Right hindlimb (tissue), 1 donor: ENCODE results near the gene PRRX2.
"Not testable (repeated sequence)": the region's sequence is repeated elsewhere in the genome, so short reads cannot be mapped to it uniquely, and the experiment has no call there.

Source experiments
- DNase-seq: peaks from one replicate; pipeline ENCODE4 v3.0.0-alpha.2; 2018

Gene PRRX2

DNA sequence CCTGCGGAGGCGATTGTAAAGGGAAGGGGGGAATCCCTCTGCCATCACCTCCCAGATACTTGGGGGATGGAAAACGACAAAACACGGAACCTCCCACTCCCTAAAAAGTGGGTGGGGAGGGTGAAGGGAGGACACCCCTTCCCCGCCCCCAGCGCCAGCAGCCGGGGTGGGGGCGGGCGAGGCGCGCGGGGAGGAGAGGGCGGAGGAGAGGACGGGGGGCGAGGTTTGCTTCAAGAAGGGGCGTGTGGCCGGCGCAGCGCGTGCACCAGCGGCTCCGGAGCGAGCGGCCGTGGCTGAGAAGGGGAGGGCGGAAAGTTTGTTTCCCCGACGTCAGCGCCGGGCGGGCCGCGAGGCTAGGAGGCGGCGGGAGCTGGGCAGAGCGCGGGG, at the start of gene PRRX2:
PRRX2 (plus strand) TSS at position 259 of the 387 bp plus-strand sequence. CDS start 221 bp downstream, outside the sequence.
- peak; percentile 82 for DNase-seq

DNA sequence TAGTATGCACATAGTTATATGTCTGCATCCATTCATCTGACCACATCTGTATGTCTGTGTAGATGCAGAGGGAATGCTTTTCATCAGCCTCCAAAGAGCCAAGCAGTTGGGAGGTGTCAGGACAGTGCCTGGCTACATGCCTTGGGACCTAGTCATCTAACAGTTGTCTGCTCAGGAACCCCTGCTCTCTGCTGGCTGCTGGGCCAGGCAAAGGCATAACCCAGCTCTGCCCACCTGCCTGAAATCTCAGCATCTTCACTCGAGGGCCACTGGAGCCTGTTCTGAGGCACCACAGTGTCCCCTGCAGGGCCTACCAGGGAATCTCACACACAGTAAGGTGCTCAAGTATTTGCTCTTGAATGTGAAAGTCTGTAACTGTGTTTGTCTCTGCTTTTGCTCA, 48.3 kb upstream of the PRRX2 start:
- no peak for DNase-seq

DNA sequence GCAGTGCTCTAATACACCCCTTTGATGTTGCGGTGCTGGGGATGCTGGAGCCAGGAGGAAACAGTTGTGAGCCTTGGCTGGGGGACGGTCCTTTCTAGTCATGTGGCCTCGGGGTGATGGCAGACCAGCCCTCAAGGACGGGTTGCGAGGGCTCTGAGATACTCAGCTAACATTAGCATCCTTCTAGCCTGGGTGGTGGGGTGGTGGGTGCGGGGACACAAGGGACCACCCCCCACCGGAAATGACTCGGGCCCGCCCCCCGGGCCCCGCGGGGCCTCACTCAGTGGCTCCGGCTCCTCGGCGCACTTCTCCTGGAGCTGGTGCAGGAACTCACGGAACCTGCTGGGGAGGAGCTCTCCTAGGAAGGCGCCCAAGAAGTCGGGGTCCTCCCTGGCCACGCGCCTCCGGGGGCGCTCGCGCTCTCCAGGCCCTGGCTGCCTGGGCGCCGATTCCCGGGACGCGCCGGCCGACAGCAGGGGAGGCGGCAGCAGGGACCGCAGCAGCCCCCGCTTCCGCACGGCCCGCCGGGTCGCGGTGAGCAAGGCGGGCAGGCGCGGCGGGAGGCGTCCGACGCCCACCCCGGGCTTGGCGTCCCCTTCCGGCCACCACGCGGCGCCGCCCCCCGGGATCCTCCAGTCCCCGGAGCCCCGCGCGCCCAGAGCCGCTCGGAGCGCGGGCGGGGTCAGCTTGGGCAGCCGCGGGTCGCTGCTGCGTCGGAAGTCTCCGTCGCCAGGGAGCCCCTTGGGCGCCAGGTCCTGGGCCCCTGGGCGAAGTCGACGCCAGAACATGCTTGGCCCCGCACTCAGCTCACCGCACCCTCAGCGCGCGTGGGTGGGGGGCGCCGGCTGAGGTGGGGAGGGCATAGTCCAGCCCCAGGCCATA, 45.4 kb upstream of the PRRX2 start:
- DNase-seq = no peak

GRCh38 chr9:129620669-129621295, 44.7 kb upstream of the PRRX2 start, which contains the start of gene C9orf50:
TSS of gene C9orf50 (minus strand) at chr9:129621101. CDS start at chr9:129620574, 527 bp downstream.
- no peak for DNase-seq

DNA sequence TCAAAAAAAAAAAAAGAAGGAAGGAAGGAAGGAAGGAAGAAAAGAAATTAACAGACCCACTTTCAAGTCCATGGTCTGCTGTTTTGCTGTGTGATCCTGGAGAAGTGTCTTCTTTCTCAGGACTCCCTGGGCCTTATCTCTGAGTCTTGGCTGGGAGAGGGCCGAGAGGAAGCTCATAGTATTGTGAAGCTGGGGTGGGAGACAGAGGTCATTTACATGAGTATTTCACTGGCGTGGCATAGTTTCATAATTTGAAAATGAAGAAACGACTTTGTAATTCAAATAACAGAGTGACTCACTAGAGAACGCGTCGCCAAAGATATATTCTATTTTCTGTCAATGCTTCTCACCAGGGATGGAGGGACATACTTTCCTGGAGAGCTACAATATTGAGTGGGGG, 42.1 kb upstream of the PRRX2 start:
- no peak for DNase-seq

DNA sequence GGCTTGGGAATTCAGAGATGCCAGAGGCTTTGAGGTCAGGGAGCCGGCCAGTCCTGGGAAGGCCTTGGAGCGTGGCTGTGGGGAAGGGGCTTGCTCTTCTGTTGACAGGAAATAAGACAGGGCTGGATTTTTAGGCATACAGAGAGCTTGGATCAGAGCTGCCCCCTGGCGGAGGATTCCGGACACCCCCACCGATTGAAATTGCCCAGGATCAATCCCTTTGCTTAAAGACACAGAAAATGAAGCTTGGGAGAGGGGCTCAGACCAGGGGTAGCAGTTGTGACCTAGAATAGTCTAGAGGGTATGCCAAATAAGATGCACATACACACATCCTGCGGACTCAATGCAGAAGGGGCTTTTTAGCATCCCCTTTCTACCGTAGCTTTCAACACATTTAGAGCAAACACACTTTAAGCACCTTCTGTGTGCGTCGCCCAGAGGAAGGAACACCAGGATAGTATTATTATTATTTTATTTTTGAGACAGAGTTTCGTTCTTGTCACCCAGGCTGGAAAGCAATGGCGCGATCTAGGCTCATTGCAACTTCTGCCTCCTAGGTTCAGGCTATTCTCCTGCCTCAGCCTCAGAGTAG, 41.2 kb upstream of the PRRX2 start:
- peak; percentile 60 for DNase-seq

DNA sequence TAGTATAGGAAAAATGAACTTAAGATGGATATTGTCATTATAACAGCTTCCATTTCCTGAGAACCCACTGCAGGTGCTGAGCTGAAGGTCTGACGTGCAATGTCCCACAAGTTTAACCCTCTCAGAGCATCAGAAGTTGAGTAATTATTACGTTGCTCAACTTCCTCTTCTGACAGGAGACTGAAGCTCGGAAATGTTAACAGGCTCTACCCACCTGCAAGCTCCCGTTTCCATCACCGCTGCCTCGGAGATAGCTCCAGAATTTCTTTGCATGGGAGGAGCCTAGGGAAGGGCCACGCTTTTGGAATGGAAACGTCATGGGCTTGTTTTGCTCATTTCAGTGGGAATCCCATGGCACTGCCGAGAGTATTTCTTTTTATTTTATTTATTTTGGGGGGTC, 40.5 kb upstream of the PRRX2 start:
- no peak for DNase-seq

GRCh38 chr9:129626079-129626624, 39.3 kb upstream of the PRRX2 start, which contains the start of gene NTMT1:
TSS of gene NTMT1 (plus strand) at chr9:129626163. CDS start at chr9:129632704, 6,541 bp downstream.
- peak; percentile 91 for DNase-seq

- DNase-seq = no peak
Measured at GRCh38 chr9:129626625-129627284, 38.7 kb upstream of the PRRX2 start.

DNA sequence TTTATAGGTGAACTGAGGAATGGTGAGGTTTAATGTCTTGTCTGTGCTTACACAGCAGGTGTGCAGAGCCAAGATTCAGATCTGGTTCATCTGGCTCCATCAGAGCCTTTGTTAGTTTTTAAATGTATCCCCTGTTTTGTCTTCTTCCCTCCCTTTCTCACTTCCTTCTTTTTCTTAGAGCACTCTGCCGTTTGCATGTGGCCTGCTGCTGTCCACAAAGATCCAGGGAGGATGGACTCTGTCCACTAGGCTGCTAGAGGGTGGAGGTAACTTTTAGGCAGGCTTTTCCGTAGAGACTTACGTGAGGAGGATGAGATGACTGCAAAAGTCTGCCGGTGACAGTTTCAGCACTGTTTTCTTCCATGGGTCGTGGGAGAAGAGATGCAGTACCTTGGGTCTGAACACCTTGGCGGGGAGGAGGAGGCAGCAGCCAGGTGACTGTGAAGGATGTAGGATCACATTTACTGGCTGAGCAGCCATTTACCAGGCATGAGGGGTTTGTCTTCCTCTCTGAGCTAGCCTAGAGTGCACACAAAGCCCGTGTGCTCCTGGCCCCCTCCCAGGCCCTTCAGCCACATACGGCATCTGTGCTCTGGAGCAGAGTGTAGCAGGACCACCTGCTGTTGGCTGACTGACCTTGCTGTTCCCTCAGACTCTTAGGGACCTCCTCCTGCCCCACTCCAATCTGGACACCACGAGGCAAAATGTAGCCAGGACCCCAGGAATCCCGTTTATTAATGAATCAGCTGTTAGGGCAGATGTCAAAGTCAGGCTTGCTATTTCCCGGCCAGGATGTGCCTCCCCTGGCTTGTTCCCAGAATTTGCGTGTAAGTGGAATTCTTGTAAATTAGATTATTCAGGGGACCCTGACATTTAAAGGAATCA, 37.6 kb upstream of the PRRX2 start:
- DNase-seq = no peak

- peak; percentile 13 for DNase-seq
Measured at GRCh38 chr9:129628709-129629108, 36.7 kb upstream of the PRRX2 start.

- no peak for DNase-seq
Measured at GRCh38 chr9:129629251-129629820, 36.1 kb upstream of the PRRX2 start.

DNA sequence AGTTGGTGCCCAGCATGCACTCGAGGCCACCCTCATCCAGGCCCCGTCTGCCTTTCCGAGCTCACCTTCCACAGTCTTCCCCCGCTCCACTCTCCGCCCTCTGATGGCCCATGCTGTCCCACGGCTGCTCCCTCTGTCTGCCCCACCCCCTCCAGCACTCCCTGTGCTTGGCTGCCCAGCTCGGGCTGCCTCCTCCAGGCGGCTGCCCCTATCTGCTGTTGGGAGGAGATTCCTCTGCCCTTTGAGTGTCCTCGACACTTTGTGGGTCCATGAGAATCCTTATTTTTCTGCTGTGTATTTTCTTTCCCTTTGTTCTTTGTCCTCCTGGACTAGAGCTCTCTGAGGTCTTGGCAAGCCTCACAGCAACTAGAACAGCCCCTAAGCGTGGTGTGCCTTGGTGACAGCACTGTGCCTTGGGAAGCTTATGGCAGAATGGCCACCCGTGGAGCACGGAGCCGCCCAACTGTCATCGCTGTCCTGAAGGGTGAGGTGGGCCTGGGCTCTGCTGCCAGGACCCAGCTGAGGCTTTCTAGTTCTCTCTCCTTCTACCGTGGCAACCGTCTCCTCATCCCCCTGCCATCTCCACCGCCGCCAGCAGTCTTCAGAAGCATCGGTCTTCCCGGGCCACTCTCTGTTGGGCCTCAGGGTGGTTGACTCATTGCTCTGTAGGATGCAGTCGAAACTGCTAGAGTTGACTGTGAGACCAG, 34.3 kb upstream of the PRRX2 start:
- DNase-seq = peak; percentile 22

DNA sequence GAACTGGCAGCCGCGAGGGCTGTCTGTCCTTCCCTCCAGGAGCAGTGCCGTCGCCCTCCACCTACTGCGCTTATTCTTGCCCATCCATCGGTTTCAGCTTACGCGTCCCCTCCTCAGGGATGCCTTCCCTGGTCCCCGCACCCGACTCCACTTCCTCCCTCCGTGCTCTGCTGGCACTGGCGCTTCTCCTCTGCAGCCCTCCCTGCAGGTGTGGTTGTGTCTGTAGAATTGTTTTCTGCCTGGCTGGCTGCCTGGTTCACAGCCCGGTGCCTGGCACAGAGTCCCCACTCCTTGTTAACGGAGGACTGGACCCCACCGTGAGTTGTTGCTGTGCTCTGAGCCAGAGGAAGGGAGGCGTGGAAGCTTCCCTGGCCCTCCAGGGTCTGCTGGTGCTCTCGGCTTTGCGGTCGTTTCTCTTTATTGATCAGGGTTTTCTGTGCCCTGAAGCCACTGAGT, 33.7 kb upstream of the PRRX2 start:
- DNase-seq = peak; percentile 18

GRCh38 chr9:129632460-129632859, 33.0 kb upstream of the PRRX2 start:
- peak; percentile 17 for DNase-seq

DNA sequence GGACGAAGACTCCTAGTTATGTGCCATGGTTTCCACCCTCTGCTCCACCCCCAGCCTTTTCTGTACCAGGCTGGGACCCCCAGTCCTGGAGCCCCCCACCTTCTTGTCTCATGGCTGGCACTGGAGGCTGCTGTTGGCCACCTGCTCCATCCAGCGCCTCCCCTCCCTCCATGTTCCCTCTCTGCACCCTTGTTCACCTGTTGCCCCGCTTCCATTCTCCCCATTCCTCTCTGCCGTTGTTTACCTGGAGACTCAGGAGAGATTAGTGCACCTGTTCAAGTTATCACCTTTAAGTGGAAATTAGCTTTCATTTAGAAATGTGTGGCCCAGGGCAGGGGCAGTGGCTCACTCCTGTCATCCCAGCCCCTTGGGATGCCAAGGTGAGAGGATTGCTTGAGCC, 32.2 kb upstream of the PRRX2 start:
- DNase-seq = no peak

DNA sequence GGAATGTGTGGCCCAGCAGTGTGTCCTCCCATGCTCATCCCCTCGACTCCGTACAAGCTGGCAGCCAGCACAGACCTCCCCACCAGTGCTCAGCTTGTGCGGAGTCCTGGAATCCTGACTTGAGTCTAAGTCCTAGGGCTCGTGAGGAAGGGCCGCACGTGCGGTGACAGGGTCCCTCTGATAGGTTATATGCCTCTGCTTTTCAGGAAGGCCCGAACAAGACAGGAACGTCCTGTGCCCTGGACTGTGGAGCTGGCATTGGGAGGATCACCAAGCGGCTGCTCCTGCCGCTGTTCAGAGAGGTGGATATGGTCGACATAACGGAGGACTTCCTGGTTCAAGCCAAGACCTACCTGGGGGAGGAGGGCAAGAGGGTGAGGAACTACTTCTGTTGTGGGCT, 31.6 kb upstream of the PRRX2 start:
- no peak for DNase-seq

DNA sequence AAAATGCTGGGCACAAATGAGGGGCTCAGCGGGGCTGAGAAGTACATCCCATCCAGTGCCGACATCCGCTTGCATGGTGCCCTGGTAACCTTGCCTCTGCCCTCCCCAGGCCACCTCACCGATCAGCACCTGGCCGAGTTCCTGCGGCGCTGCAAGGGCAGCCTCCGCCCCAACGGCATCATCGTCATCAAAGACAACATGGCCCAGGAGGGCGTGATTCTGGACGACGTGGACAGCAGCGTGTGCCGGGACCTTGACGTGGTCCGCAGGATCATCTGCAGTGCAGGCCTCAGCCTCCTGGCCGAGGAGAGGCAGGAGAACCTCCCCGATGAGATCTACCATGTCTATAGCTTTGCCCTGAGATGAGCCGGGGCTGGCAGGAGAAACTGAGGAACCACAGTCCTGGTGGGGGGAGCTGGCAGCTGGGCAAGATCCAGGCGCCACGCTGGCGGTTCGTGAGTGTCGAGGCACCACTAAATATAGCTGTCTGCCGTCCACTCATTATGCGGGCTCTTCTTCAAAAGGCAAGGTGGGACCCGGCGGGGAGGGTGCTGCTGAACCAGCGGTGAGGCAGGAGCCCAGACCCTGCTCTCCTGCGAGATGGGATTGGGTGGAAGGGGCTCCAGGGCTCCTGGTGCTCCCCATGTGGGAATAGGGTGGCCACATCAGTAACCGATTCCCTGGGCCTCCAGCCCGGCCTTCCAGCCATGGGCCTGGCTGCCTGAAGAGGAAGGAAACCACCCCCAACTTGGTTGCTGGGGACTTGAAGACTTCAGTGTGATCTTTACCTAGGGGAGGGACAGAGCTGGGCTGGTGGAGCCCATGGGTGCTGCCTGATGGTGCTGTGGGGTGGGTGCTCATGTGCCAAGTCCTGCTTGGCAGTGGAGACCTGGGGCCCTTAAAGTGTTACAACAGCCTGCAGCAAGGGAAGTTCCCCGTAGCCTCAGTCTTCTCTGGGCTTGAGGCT, 30.1 kb upstream of the PRRX2 start:
- no peak for DNase-seq

DNA sequence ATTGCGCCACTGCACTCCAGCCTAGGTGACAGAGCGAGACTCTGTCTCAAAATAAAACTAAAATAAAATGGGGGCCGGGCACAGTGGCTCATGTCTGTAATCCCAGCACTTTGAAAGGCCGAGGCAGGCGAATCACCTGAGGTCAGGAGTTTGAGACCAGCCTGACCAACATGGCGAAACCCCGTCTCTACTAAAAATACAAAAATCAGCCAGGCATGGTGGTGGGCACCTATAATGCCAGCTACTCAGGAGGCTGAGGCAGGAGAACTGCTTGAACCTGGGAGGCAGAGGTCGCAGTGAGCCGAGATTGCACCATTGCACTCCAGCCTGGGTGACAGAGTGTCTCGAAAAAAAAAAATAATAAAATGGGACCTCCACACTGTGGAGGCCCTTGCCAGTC, 29.1 kb upstream of the PRRX2 start:
- not testable (repeated sequence) for DNase-seq
